Endothelial cell of umbilical vein (primary cell): ENCODE data around the gene COL13A1. TPM values are rescaled to one million over a fixed set of nuclear protein-coding genes. Genes with fewer than 3 reads are reported as not detected.

Source experiments
- BruUV-seq: library from RNA; stranded (reverse); fragments of 400-500 nt; replicated peaks from 2 replicates; lab custom pipeline; 2021; lab: Mats Ljungman, UMichigan
- CTCF ChIA-PET: fragments of 300-600, 350-600 bp; sonication (Branson Sonifier 250); formaldehyde crosslinking; loops from one replicate; lab custom pipeline; 2021; ENCODE audit warnings: antibody characterized with exemption, inconsistent platforms; lab: Charles Lee
- POLR2A ChIA-PET: fragments of 300-600, 350-600 bp; sonication (Branson Sonifier 250); formaldehyde crosslinking; loops from one replicate; lab custom pipeline; 2021; ENCODE audit warnings: antibody characterized with exemption, inconsistent platforms; lab: Charles Lee
- DNase-seq: peaks from one replicate; pipeline ENCODE4 v3.0.0-alpha.2; 2011; ENCODE audit warnings: low read depth, low spot score
- FAIRE-seq: peaks from 2 replicates; lab custom pipeline; 2011; peaks lifted over from hg19 to GRCh38; lab: Jason Lieb, UNC
- H2AFZ ChIP-seq: 2 replicates; pipeline ENCODE4 v1.6.0; 2012; ENCODE audit warnings: low read depth, low read length, control low read depth, inconsistent platforms
- H3K27ac ChIP-seq: 2 replicates; pipeline ENCODE4 v1.5.1; 2011; ENCODE audit warnings: low read depth, mild to moderate bottlenecking, control low read depth, low read length, moderate library complexity; ENCODE audit not compliant: insufficient read depth
- H3K27me3 ChIP-seq, 2 experiments: 2 replicates each; pipeline versions ENCODE4 v1.6.0 to v1.6.1; 2011; ENCODE audit warnings: low read length in 2 of 2, mixed read lengths in 1 of 2; ENCODE audit not compliant: control insufficient read depth in 2 of 2, insufficient read depth in 2 of 2
- H3K36me3 ChIP-seq, 2 experiments: 2 replicates in 1 of 2; 3 replicates in 1 of 2; pipeline ENCODE4 v1.5.1; 2011; ENCODE audit warnings: low read length in 2 of 2, mild to moderate bottlenecking in 1 of 2, moderate library complexity in 1 of 2; ENCODE audit not compliant: control insufficient read depth in 2 of 2, insufficient read depth in 2 of 2; ENCODE audit errors: extremely low read depth in 1 of 2
- H3K4me1 ChIP-seq: 3 replicates; pipeline ENCODE4 v1.5.1; 2011; ENCODE audit warnings: mild to moderate bottlenecking, low read length; ENCODE audit not compliant: control insufficient read depth, insufficient read depth; ENCODE audit errors: extremely low read depth
- H3K4me2 ChIP-seq: 2 replicates; pipeline ENCODE4 v1.6.1; 2011; ENCODE audit warnings: low read length, control low read depth, mixed read lengths; ENCODE audit not compliant: insufficient read depth
- H3K4me3 ChIP-seq, 3 experiments: fragments of 200-600 bp in 1 of 3; sonication (generic), shearing (Covaris generic) in 1 of 3; replicated peaks in 1 of 3; 2 replicates each; pipeline ENCODE4 v1.5.1; 2011 to 2016; ENCODE audit warnings: control low read depth in 3 of 3, low read length in 3 of 3, mild to moderate bottlenecking in 2 of 3, inconsistent platforms in 1 of 3, low read depth in 1 of 3, moderate library complexity in 1 of 3; ENCODE audit not compliant: insufficient read depth in 1 of 3
- H3K79me2 ChIP-seq: 2 replicates; pipeline ENCODE4 v1.6.0; 2012; ENCODE audit warnings: low read length, inconsistent platforms; ENCODE audit not compliant: control insufficient read depth, insufficient read depth
- H3K9ac ChIP-seq: replicated peaks from 2 replicates; pipeline ENCODE3; 2011; ENCODE audit warnings: low read length, control low read depth; ENCODE audit not compliant: insufficient read depth; ENCODE audit errors: extremely low read depth
- H3K9me1 ChIP-seq: replicated peaks from 3 replicates; pipeline ENCODE4 v1.6.0; 2011; ENCODE audit warnings: mild to moderate bottlenecking, low read length; ENCODE audit not compliant: control insufficient read depth, insufficient read depth; ENCODE audit errors: extremely low read depth
- H3K9me3 ChIP-seq: replicated peaks from 2 replicates; pipeline ENCODE4 v1.5.1; 2012; ENCODE audit warnings: low read length, inconsistent platforms; ENCODE audit not compliant: control insufficient read depth, insufficient read depth
- H4K20me1 ChIP-seq: replicated peaks from 2 replicates; pipeline ENCODE3; 2011; ENCODE audit warnings: mild to moderate bottlenecking, low read length; ENCODE audit not compliant: control insufficient read depth, insufficient read depth; ENCODE audit errors: extremely low read depth
- EZH2 ChIP-seq: IDR thresholded peaks from 2 replicates; pipeline ENCODE4 v1.6.1; 2012; ENCODE audit warnings: borderline replicate concordance, low read depth, mild to moderate bottlenecking, moderate library complexity, low read length, inconsistent platforms; ENCODE audit not compliant: severe bottlenecking
- FOS ChIP-seq: IDR thresholded peaks from 2 replicates; pipeline ENCODE4 v1.6.1; 2011; ENCODE audit warnings: mild to moderate bottlenecking, low read length, moderate library complexity, borderline replicate concordance; ENCODE audit not compliant: insufficient read depth
- GATA2 ChIP-seq: IDR thresholded peaks from 2 replicates; pipeline ENCODE4 v1.7.0; 2011; ENCODE audit warnings: low read depth, mild to moderate bottlenecking, moderate library complexity, mixed read lengths, low read length; ENCODE audit not compliant: insufficient read length, insufficient read depth
- JUN ChIP-seq: IDR thresholded peaks from 2 replicates; pipeline ENCODE4 v1.6.1; 2011; ENCODE audit warnings: borderline replicate concordance, low read depth; ENCODE audit not compliant: insufficient read length, insufficient read depth
- MYC ChIP-seq: IDR thresholded peaks from one replicate; pipeline ENCODE4 v1.6.1; 2011; ENCODE audit warnings: mild to moderate bottlenecking, low read depth, low read length
- POLR2A ChIP-seq: IDR thresholded peaks from 2 replicates; pipeline ENCODE4 v1.6.1; 2012; ENCODE audit warnings: low read depth, mild to moderate bottlenecking, control low read depth, low read length
- POLR2AphosphoS5 ChIP-seq: IDR thresholded peaks from 2 replicates; pipeline ENCODE4 v1.6.1; 2012; ENCODE audit warnings: low read depth, mild to moderate bottlenecking, control low read depth, low read length, moderate library complexity; ENCODE audit not compliant: insufficient read depth
- dilution Hi-C: fragments of 300-500 bp; cut with MboI; formaldehyde crosslinking; loops from one replicate; pipeline ENCODE4 v1.15.0; 2019; ENCODE audit warnings: low sequenced_read_pairs; ENCODE audit not compliant: extremely low pct_ligation_motif_present
- intact Hi-C: fragments of 100-400 bp; cut with micrococcal nuclease; formaldehyde crosslinking; loops from one replicate; pipeline ENCODE4 v1.10.0; 2022
- polyA plus RNA-seq, 4 experiments: library from polyadenylated mRNA; depleted of rRNA in 3 of 4; stranded (reverse) in 3 of 4; unstranded in 1 of 4; fragments of >200 nt; gene quantifications; 2 replicates each; pipeline versions ENCODE4 v1.2.1 to v1.2.3, GENCODE V29; 2011 to 2012; ENCODE audit warnings: missing spikeins in 1 of 4
- total RNA-seq: library from RNA; stranded (reverse); gene quantifications from 2 replicates; pipeline ENCODE4 v1.2.3, GENCODE V29; 2021
- TF ChIP-seq, protein P1 (sequence below): IDR thresholded peaks from 2 replicates; pipeline ENCODE4 v1.6.1; 2011; ENCODE audit not compliant: insufficient read depth, insufficient read length
- TF ChIP-seq, protein P2 (sequence below), 2 donors: IDR thresholded peaks; 1 replicate in 1 of 2; 2 replicates in 1 of 2; pipeline ENCODE4 v1.5.1; 2011; ENCODE audit warnings: low read length in 2 of 2, mild to moderate bottlenecking in 2 of 2, moderate library complexity in 2 of 2, control low read depth in 1 of 2, inconsistent platforms in 1 of 2, low read depth in 1 of 2; ENCODE audit not compliant: insufficient read depth in 1 of 2; ENCODE audit errors: extremely low read depth in 1 of 2

The COL13A1 gene
- total and polyA plus RNA-seq, 2 donors (not counting 3 experiments of a cell fraction or from before 2014, with no cell fraction given), result 21.4 to 47.5 TPM

DNA sequence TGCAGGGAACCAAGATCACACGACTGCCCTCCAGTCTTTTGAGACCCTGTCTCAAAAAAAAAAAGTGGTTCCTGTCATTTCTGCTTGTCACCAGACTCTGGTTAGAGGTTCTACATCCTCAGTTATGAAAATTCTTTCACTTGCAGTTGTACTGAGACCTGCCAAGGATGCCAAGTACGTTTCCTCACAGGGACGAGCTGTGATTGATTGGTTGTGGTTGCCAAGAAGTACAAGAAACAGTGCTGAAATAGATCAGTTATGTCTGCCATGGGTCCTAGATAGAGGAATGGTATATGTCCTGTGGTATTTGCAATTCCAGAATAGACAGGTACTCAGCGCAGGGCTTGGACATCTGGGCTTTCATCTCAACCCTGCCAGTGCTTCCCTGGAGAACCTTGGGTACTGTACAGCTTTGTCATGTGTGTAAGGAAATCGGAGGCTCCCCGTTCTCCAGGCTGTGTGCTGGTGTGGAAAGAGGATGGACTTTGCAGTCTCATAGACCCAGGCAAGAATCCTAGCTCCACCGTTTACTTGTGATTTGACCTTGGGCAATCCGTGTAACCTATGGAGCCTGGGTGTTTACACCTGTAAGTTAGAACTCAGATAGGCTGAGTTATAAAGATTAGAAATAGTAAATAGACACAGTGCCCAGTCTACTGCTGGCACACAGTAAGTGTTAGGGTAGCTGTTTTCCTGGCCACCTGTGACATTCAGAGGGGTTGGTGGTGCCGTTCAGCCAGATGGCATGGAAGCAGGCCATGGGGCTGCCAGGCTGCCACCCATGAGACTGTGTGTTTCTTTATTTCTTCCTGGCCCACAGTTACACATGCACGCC is 53.0 kb downstream of the COL13A1 start:
- dilution Hi-C loops, result no loop called here
- CTCF ChIA-PET, result interaction anchor here (1.0 to 1.3 kb wide), 3 partner anchors 10 to 60 kb away, joined by 3 to 7 read pairs (median 4); no protein-coding TSS in a partner anchor
- POLR2A ChIA-PET, result no interaction called here

More for the DNA sequence above, 53.0 kb downstream of the COL13A1 start:
- H4K20me1 ChIP-seq, result no peaks in the 10 kb centered on the region
- no peaks in the 10 kb centered on the region for H3K36me3 ChIP-seq
- no peaks in the 10 kb centered on the region for H3K9me1 ChIP-seq
- no peaks in the 10 kb centered on the region for H3K27me3 ChIP-seq
- H3K27ac ChIP-seq, result no peak overlapping the region
- H3K4me3 ChIP-seq, result no peak overlapping the region
- H3K4me2 ChIP-seq, result no peak overlapping the region
- BruUV-seq, result no TSS peak
- FAIRE-seq, result no peak
- no peak overlapping the region for H2AFZ ChIP-seq
- TF ChIP-seq GATA2 (no peak), MYC (no peak), FOS (no peak), POLR2AphosphoS5 (no peak), JUN (no peak), EZH2 (no peak), POLR2A (no peak)
- TF ChIP-seq, protein P1, sequence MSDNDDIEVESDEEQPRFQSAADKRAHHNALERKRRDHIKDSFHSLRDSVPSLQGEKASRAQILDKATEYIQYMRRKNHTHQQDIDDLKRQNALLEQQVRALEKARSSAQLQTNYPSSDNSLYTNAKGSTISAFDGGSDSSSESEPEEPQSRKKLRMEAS, result no peak
- TF ChIP-seq, protein P2, sequence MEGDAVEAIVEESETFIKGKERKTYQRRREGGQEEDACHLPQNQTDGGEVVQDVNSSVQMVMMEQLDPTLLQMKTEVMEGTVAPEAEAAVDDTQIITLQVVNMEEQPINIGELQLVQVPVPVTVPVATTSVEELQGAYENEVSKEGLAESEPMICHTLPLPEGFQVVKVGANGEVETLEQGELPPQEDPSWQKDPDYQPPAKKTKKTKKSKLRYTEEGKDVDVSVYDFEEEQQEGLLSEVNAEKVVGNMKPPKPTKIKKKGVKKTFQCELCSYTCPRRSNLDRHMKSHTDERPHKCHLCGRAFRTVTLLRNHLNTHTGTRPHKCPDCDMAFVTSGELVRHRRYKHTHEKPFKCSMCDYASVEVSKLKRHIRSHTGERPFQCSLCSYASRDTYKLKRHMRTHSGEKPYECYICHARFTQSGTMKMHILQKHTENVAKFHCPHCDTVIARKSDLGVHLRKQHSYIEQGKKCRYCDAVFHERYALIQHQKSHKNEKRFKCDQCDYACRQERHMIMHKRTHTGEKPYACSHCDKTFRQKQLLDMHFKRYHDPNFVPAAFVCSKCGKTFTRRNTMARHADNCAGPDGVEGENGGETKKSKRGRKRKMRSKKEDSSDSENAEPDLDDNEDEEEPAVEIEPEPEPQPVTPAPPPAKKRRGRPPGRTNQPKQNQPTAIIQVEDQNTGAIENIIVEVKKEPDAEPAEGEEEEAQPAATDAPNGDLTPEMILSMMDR (IDR thresholded peaks at IDR 0.05; ENCODE audit: extremely low read depth in 1 of 2, insufficient read depth in 1 of 2, low read depth in 1 of 2, low read length in 2 of 2), result no peak
- intact Hi-C loops, result no loop called here
- no peak overlapping the region for H3K9ac ChIP-seq
- no peaks in the 10 kb centered on the region for H3K79me2 ChIP-seq
- H3K9me3 ChIP-seq, result no peaks in the 10 kb centered on the region
- H3K4me1 ChIP-seq, result no peaks in the 10 kb centered on the region
- no peak for DNase-seq
